ENCODE measurements around the gene OTOP2. TPM values are rescaled to one million over a fixed set of nuclear protein-coding genes. Genes with fewer than 3 reads are reported as not detected.
"Not testable (repeated sequence)": the region's sequence is repeated elsewhere in the genome, so short reads cannot be mapped to it uniquely, and the experiment has no call there.

The OTOP2 gene
- total RNA-seq, 1 donor from 2014 or later, result not detected

DNA sequence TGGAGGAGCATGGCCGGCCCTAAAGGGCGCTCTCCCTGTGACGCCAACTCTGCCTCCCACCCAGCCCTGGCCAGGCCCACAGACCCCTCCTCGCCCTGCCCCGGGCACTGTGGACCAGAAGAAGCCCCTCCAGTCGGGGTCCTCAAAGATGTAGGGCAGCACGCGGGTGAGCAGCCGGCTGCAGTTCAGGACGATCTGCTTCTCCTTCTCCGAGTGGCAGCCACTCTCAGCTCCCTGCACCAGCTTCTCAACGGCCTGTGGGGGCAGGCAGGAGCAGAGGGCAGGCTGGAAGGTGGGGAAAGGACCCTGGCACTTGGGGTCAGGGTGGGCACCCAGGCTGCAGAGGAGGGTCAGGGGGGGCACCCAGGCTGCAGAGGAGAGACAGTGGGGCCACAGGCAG lies 39.6 kb downstream of the OTOP2 start:
- DNase-seq, result no peak

DNA sequence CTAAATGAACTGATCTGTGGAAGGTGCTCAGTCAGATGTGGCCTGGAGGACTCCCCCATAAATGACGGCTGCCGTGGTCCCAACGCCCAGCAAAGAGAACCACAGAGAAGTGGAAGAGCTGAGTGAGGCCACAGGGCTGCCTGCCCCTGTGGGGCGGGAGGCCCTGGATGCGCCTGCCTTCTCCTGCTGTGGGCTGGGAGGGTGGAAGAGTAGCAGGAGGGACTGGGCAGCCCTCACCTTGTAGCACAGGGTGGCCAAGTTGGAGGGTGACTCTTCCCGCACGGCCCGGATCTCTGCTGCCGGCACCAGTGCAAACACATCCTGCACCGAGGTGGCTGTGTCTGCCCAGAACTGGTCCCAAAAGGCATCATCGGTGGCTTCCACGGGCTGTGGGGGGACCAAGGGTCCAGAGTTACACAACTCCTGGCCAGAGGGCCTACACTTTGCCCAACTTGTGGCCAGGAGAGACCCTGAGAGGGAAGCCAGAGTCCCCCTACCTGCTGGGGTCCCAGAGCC lies 40.2 kb downstream of the OTOP2 start:
- intact Hi-C loops (cut with micrococcal nuclease), result no loop called here
- DNase-seq, result no peak
- ATAC-seq, result no peak

More for the DNA sequence above, 39.6 kb downstream of the OTOP2 start:
- ATAC-seq, result no peak
- intact Hi-C loops (cut with micrococcal nuclease), result no loop called here

DNA sequence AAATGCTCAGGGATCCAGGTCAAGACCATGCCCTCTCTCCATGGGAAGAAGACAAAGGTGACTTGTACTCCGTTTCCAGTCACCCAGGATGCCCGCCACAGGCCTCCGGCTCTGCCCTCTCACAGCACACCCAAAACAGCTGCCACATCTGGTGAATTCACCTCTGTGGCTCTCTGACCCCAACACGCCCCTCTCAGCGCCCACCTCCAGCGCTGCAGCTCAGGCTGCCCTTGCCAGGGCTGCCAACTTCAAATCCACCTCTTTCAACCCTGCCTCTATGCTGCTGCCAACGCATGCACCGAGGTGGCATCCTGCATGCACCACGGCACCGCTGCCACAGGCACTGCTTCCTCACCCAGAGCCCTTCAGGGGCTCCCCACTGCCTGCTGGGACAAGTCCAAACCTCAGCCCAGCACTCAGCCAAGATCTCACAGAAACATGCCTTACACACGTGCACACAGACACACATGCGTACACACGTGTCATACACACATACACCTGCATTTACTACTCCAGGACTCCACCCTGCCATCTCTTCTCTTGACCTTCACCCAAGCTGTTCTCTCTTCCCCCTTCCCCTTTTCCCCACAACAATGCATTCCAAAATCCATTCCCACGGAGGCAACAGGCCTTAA lies 41.0 kb downstream of the OTOP2 start:
- intact Hi-C loops (cut with micrococcal nuclease), result no loop called here
- DNase-seq (no peak), ATAC-seq (no peak)

DNA sequence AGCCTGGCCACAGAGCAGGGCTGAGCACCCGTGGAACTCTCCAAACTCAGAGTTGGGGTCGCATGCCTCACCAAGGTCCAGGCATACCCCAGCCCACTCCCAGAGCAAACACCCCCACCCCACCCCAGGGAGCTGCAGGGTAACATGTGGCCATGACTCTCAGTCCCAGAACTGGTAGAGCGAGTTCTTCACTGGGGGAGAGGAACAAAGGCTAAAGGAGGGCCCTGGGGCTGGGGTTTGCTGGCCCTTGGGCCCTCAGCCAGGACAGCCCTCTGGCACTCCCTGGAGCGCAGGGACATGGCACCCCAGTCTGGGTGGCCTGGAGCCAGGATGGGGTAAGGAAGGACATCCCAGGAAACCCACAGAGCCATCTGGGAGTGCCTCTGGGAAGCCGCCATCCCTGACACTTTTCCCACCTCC lies 44.3 kb downstream of the OTOP2 start:
- ATAC-seq (no peak), DNase-seq (no peak)
- intact Hi-C loops (cut with micrococcal nuclease), result no loop called here

DNA sequence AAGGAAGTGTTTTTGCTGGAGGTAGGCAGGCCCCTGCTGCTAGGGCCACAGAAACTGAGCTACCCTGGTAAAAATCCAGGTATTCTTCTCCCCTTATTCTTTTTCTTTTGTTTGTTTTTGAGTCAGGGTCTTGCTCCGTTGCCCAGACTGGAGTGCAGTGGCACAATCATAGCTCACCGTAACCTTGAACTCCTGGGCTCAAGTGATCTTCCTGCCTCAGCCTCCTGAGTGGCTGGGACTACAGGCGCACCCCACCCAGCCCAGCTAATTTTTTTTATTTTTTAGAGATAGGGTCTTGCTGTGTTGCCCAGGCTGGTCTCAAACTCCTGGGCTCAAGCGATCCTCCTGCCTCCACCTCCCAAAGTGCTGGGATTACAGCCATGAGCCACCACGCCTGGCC lies 45.4 kb downstream of the OTOP2 start:
- intact Hi-C loops (cut with micrococcal nuclease); DNase-seq; ATAC-seq: not testable (repeated sequence)

DNA sequence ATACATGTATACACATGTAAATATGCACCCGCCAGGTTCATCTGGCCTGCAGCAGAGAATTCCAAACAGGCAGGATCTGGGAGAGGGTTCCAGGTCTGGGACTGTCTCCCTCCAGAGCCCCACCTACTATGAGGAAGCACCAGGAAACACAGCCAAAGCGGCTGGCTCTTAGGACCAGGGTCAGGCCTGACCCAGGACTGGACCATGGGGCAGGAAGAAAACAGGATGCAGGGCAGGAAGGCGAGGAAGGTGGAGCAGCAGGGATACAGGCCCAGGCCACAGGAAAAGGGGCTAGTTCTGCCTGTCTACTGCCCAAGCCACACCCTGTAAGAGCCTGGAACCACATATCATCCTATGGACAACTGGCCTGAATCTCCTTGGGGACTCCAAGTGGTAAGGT lies 46.3 kb downstream of the OTOP2 start:
- intact Hi-C loops (cut with micrococcal nuclease), result no loop called here
- ATAC-seq (peak; percentile 58), DNase-seq (peak; percentile 51)

DNA sequence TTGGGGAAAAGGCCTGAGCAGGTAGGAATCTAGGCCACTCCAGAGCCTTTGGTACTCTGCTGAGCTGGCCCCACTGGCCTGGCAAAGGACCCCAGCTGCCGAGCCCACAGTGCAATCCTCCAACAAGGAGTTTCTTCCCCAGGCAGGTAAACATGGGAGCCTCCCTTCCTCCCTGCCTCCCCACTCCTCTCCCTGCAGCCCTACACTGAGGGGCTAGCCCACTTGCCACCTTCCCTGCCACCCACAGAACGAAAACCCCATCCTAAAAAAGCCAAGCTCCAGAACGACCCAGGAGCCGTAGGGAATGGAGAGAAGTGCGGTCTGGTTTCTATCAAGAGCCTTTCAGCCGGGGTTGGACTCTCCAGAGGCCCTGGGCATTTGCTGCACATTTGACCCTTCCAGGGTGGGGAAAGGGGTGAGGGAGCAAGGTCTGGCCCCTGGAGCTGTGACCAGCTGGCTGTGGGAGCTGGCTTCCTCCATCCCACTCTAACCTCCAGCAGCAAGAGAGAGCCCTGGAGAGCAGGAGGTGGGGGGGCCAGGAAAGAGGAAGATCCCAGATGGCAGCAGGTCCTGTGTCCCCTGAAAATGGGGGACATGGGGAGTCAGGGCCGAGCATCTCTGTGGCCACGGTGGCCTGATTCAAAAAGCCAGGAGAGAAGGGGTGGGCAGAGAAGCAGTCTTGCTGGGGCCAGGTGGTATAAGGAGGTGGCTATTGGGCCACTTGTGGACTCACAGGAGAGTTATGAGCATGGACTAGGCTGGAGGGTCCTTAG lies 47.2 kb downstream of the OTOP2 start:
- ATAC-seq, result no peak
- no peak for DNase-seq
- intact Hi-C loops (cut with micrococcal nuclease), result no loop called here

DNA sequence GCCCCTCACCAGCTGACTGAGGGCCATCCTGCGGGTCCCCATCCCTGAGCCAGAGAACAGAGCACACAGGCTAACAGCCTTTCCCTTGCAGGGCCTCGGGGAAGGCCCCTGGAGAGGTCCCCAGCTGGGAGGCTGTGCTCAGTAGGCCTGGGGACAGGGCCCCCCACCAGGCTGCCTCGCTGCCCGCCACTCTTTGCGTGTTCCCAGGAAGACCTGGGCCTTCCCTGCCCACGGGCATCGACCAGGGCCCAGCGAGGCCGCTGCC lies 47.7 kb downstream of the OTOP2 start:
- intact Hi-C loops (cut with micrococcal nuclease), result no loop called here
- no peak for DNase-seq
- ATAC-seq, result peak; percentile 13

DNA sequence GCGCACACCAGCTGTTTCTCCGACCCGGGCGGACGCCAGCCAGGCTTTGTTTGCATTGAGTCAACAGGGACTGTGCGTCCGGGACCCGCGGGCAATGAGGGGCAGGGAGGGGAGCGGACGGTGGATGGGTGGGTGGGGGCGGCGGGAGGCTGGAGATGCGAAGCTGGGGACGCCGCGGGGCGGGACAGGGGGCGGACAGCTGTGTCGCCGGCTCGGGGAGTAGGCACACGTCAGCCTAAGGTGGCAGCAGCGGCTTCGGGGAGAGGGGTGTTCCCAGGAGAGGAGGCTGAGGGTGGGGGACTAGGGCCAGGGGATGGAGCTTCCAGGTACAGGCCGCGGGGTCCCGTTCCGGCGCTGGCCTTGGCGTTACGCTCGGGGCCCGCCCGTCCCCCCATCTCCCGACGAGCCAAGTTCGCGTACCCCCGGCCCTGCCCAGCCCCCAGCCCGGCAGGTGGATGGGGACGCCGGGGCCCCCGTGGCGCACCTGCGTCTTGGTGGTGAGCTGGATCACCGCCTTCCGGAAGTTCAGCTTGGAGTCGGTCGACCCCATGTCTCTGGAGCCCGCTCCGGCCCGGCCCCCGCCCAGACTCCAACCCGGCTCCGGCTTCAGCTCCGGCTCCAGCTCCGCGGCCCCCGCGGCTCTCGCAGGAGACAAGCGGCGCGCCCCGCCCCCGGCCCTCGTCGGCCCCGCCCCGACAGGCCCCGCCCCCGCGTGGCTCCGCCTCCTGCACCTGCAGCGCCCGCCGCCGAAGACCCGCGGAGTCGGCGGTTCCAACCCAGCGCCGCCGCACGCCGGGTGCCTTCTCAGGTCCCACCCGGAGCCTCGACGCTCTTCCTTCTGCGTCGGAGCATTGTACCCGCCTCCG lies 48.3 kb downstream of the OTOP2 start, which contains the start of gene HID1:
HID1 (minus strand) TSS at position 653 of the 866 bp plus-strand sequence; CDS start at position 550, 103 bp downstream.
- ATAC-seq, result peak; percentile 87
- intact Hi-C loops (cut with micrococcal nuclease), result no loop called here
- peak; percentile 78 for DNase-seq

DNA sequence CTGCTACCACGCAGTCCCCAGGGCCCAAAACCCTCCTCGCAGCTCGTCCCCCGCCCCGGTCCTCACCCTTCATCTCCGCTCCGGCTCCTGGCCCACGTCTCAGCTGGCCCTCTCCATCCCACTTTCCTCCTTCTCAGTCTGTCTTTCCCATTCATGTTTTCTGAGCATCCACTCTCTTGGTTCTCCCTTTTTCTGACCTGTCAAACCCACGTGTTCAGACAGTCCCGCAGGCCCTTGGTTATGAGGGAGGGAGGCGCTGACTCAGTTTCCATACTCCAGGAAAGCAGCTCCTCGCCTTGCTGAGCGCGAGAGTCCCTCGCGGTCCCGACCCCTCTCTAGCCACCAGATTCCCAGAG lies 48.9 kb downstream of the OTOP2 start:
- intact Hi-C loops (cut with micrococcal nuclease), result no loop called here
- DNase-seq (no peak), ATAC-seq (no peak)

DNA sequence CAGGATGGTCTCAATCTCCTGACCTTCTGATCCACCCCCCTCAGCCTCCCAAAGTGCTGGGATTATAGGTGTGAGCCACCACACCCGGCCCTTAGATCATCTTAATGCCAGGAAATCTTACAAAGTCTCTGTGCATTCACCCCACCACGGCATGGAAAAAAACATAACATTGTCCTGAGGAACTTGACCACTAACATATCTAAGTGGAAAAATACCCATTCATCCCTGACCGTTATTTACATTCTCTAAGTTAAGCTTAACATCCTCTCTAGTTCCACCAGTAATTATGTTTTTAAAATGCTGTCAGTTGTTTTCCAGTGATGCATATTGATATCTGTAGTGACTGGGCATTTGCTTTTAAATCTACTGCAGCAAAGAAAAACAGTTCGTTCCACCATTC lies 51.9 kb downstream of the OTOP2 start:
- DNase-seq, result no peak
- no peak for ATAC-seq
- intact Hi-C loops (cut with micrococcal nuclease), result no loop called here

DNA sequence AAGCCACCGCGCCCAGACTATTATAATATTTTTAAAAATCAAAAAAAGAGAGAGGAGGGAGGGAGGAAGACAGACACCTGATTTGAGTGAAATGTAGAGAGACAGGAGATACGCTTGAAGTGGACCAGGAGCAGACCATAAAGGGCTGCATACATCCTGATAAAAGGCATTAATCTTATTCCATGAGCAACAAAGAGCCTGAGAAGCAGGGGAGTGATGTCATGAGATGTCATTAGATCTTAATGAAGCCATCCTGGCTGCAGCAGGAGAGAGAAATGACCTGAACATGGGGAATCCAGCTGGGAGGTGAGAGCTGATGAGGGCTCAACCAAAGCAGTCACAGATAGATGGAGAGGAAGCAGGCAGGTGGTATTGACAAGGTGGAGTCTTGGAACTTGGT lies 53.7 kb downstream of the OTOP2 start:
- intact Hi-C loops (cut with micrococcal nuclease), result no loop called here
- ATAC-seq (no peak), DNase-seq (no peak)

DNA sequence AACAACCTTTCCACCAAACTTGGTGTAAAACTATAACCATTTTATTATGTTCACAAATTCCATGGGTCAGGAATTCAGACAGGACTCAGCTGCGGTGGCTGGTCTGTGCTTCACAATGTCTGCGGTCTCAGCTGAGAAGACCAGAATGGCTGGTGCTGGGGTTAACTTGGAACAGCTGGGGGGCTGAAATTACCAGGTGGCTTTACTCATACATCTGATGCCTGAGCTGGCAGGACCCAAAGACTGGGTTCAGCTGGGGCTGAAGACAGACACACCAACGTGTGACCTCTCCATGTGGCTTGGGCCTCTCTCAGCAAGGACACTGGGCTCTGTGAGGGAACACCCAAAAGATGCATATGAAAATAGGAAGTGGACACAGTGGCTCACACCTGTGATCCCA lies 54.2 kb downstream of the OTOP2 start:
- no peak for DNase-seq
- intact Hi-C loops (cut with micrococcal nuclease), result no loop called here
- no peak for ATAC-seq

DNA sequence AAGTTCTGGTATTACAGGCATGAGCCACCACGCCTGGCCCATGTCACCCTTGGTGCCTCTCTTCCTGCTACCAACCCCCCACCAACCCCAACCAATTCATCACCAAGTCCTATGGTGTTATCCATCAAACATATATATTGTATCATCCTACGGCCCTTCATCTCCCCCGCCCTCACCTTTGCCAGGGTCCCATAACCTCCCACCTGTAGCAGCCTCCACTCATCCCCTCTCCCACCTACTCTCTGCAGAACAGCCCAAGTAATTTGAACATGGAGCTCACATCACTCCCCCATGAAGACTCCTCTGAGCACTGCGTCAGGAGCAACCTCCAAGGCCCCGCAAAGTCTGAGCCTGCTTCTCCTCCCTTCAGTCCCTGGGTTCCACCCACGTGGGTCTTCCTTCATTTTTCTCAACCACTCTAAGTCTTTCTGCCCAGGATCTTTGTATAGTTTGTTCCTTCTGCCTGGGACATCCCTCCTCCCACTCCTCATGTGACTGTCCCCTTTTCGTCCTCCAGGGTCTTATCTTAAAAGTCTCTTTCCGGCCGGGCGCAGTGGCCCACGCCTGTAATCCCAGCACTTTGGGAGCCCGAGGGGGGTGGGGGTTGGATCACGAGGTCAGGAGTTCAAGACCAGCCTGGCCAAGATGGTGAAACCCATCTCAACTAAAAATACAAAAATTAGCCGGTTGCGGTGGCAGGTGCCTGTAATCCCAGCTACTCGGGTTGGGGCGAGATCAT lies 55.5 kb downstream of the OTOP2 start:
- ATAC-seq, result no peak
- DNase-seq, result no peak
- intact Hi-C loops (cut with micrococcal nuclease), result no loop called here

DNA sequence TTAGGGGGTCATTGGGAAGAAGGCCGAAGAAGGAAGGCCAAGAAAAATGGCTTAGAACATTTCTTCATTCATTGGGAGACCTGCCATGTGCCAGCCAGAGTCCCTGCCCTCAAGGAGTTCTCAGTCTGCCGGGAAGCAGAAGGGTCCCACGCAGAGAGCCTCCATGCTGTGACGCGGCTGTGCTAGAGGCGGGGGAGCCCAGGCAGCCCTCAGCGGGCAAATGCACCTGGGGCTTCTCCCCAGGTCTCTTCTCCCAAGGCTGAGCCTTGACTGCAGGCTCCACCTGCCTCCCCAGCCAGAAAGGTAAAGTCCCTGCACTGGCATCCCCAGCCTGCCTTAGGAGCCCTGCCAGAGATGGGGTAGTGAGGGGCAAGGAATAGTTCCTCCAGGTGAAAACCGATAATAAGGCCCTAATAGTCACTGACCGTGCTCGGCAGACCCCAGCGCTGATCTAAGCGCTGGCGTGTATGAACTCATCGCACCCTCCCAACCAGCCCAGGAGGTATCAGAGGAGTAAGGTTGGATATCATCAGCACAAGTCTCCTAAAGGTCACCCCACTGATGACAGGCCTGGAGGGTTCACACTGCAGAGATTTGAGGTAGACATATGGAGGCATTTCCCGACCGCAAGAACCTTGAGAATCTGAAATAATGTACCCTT lies 57.4 kb downstream of the OTOP2 start:
- intact Hi-C loops (cut with micrococcal nuclease), result no loop called here
- ATAC-seq (no peak), DNase-seq (no peak)

DNA sequence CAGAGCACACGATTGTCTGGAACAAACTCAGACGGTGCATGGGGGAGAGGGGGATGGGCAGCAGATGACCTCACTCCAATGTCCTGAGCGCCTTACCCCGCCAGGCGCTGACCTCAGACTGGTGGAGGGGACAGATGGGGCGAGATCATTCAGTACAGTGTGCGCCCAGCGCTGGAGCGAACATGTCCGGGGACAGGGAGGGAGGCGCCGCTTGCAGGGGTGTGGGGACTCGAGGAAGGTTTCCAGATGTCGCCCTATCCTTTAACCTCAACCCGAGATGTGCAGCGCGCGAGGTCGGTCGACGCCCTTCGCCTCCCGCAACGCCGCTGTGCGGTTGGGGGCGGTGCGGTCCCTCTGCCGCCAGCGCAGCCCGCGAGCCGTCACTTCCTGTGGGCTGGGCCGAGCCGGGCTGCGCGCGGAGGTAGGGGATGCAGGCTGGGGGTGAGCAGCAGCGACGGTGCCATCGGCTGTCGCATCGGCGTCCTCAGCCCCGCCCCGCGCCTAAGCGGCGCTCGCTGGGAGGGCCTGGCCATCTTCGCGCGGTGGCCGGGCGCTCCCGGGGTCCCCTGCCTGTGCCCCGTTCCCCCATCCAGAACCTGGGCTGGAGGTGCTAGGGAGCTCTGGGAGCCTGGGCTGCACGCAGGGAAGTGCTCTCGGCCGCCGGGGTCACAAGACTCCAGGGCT lies 58.0 kb downstream of the OTOP2 start:
- DNase-seq (peak; percentile 88), ATAC-seq (peak; percentile 96)
- intact Hi-C loops (cut with micrococcal nuclease), result no loop called here

DNA sequence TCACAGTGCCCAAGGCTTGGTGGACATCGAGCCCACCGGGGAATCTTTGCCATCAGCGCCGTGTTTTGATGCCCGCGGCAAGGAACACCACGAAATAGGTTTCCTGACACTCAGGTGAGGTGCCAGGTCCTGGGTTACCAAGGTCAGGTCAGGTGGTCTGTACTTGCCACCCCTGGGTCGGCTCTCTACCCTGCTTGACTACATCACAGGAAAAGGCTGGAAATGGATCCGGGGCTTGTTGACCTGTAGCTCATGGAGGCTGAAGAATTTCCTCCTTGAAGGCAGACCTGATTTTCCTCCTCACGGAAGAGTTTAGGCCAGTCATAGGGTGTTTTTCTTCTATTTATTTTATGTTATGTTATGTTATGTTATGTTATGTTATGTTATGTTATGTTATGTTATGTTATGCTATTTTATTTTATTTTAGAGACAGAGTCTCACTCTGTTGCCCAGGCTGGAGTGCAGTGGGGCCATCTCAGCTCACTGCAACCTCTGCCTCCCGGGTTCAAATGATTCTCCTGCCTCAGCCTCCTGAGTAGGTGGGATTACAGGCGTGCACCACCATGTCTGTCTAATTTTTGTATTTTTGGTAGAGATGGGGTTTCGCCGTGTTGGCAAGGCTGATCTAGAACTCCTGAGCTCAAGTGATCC lies 58.7 kb downstream of the OTOP2 start:
- intact Hi-C loops (cut with micrococcal nuclease); DNase-seq: not testable (repeated sequence)
- ATAC-seq, result peak; percentile 5
